ENCODE data around the gene DNMT3B. TPM values are rescaled to one million over a fixed set of nuclear protein-coding genes. Genes with fewer than 3 reads are reported as not detected.
"Not testable (repeated sequence)": the region's sequence is repeated elsewhere in the genome, so short reads cannot be mapped to it uniquely, and the experiment has no call there.

The DNMT3B gene
- total RNA-seq, 1 donor from 2014 or later, result 0.75 TPM

DNA sequence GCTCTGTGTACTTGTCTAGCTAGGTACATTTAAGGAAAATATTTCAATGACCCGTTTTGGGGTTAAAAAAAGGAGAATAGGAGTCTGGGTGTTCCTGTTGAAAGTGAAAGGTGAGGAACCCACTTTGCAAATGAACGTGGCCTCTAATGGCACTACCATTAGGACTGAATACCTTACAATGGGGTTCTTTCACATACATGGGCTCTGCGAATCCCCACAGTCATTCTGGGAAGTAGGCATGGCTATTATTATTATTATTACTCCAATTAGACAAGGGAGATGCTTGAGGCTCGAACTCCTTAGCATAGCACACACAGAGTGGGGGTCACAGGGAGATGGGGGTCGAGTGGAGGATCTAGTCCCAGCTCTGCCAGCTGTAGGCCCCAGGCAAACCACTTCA, 6.0 kb upstream of the DNMT3B start:
- H3K36me3 ChIP-seq, result no peaks in the 10 kb centered on the region
- TF ChIP-seq, protein P1, sequence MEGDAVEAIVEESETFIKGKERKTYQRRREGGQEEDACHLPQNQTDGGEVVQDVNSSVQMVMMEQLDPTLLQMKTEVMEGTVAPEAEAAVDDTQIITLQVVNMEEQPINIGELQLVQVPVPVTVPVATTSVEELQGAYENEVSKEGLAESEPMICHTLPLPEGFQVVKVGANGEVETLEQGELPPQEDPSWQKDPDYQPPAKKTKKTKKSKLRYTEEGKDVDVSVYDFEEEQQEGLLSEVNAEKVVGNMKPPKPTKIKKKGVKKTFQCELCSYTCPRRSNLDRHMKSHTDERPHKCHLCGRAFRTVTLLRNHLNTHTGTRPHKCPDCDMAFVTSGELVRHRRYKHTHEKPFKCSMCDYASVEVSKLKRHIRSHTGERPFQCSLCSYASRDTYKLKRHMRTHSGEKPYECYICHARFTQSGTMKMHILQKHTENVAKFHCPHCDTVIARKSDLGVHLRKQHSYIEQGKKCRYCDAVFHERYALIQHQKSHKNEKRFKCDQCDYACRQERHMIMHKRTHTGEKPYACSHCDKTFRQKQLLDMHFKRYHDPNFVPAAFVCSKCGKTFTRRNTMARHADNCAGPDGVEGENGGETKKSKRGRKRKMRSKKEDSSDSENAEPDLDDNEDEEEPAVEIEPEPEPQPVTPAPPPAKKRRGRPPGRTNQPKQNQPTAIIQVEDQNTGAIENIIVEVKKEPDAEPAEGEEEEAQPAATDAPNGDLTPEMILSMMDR (IDR thresholded peaks at IDR 0.05), result no peak
- intact Hi-C loops (cut with DNase I), result no loop called here
- H3K9me3 ChIP-seq, result no peaks in the 10 kb centered on the region
- no peaks in the 10 kb centered on the region for H3K27me3 ChIP-seq
- no peak overlapping the region for H3K27ac ChIP-seq
- DNase-seq (ENCODE audit: low spot score in 2 of 2), result no peak
- no peaks in the 10 kb centered on the region for H3K4me1 ChIP-seq
- no peak overlapping the region for H3K4me3 ChIP-seq

DNA sequence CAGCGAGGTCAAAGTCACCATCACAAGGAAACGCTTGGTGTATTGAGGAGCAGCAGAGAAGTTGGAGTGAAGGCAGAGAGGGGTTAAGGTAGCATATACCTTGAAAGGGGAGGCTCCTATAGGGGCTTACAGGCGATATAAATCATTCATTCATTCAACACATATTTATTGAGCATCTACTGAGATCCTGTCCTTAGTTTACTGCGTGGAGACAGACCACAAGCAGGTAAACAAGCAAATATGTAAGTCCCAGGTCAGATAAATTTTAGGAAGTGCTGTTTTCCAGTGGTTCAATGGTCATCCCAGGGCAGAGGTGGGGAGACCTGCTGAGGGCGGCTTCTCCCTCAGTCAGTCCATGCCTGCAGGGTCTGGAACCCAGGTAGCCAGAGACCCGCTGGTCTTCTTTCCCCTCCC, 761 bp upstream of the DNMT3B start:
- no peak overlapping the region for H3K27ac ChIP-seq
- H3K9me3 ChIP-seq, result no peaks in the 10 kb centered on the region
- no peaks in the 10 kb centered on the region for H3K36me3 ChIP-seq
- no peaks in the 10 kb centered on the region for H3K27me3 ChIP-seq
- intact Hi-C loops (cut with DNase I), result no loop called here
- TF ChIP-seq, protein P1 (IDR thresholded peaks at IDR 0.05), result no peak
- DNase-seq (ENCODE audit: low spot score in 2 of 2), result no peak
- peaks cover 10 to 14% of the 10 kb centered on the region in 2 donors for H3K4me1 ChIP-seq
- peak overlapping the region; percentile 84 to 92 for H3K4me3 ChIP-seq

DNA sequence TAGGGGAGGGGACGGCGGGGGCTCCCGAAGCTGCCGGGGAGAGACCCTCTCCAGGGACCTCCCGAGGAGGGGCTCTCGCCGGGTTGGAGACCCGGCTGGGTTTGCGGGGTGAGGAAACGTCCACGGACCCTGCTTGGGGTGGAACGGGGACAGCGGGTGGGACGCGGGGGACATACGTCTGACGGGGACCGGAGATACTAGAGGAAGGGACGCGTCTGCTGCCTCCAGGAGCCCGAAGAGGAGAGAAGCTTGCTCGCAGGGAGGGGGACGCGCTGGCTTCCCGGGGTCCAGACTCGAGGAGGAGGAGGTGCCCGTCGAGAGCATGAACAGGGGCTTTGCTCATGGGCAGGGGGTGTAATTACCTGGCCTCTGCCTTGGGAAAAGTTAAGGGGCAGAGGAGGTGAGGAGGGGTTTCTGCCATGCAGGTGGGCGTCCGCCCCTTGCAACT, 593 bp downstream of the DNMT3B start:
- Histone ChIP-seq H3K4me1 (peaks cover 10 to 14% of the 10 kb centered on the region in 2 donors), H3K9me3 (no peaks in the 10 kb centered on the region), H3K27me3 (no peaks in the 10 kb centered on the region), H3K4me3 (peak overlapping the region; percentile 84 to 92), H3K36me3 (no peaks in the 10 kb centered on the region), H3K27ac (no peak overlapping the region)
- TF ChIP-seq, protein P1 (IDR thresholded peaks at IDR 0.05), result no peak
- DNase-seq (ENCODE audit: low spot score in 2 of 2), result no peak
- intact Hi-C loops (cut with DNase I), result loop anchor here (2.0 kb wide), 1 partner anchor 20 kb away; the partner anchor contains the start of gene COMMD7

DNA sequence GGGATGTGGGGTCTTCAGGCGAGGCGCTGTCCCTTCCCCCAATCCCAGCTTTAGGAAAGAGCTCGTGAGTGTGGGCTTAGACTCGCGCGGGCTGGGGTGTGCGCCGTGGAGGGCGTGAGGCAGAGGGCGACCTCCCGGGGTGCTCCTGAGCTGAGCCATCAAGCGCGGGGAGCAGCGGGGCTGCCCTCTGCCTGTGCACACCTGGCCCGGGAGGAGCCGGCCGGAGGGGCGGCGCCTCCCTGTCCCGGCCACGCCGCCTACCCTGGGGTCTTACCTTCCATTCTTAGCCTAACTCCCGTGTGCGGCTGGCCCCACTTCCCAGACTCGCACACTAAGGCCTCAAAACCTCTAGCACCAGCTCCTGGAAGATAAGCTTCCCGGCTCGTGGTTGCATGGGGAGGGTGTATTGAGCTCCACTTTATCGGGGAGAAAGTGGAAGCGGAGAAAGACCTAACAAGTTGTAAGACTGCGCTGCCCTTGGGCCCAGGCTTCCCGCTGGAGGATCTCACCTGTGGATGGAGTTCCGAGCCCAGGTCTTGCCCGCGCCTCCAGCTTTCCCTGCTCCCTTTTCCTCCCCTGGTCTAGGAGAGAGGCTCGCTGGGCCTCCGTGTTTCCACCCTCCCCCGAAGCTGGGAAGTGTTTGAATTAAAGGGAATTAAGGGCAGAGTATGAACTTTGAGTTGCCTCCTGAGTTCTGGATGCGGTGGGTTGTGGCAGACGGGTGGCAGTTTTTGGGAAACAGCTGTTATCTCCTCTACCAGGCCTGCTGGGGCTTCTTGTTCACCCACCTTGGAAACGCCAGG, 1.2 kb downstream of the DNMT3B start:
- peak overlapping the region; percentile 84 to 92 for H3K4me3 ChIP-seq
- no peaks in the 10 kb centered on the region for H3K27me3 ChIP-seq
- H3K36me3 ChIP-seq, result no peaks in the 10 kb centered on the region
- DNase-seq (ENCODE audit: low spot score in 2 of 2), result no peak
- TF ChIP-seq, protein P1 (IDR thresholded peaks at IDR 0.05), result no peak
- intact Hi-C loops (cut with DNase I), result loop anchor here (2.0 kb wide), 1 partner anchor 21 kb away; the partner anchor contains the start of gene COMMD7
- H3K4me1 ChIP-seq, result peaks cover 10 to 14% of the 10 kb centered on the region in 2 donors
- no peaks in the 10 kb centered on the region for H3K9me3 ChIP-seq
- no peak overlapping the region for H3K27ac ChIP-seq

DNA sequence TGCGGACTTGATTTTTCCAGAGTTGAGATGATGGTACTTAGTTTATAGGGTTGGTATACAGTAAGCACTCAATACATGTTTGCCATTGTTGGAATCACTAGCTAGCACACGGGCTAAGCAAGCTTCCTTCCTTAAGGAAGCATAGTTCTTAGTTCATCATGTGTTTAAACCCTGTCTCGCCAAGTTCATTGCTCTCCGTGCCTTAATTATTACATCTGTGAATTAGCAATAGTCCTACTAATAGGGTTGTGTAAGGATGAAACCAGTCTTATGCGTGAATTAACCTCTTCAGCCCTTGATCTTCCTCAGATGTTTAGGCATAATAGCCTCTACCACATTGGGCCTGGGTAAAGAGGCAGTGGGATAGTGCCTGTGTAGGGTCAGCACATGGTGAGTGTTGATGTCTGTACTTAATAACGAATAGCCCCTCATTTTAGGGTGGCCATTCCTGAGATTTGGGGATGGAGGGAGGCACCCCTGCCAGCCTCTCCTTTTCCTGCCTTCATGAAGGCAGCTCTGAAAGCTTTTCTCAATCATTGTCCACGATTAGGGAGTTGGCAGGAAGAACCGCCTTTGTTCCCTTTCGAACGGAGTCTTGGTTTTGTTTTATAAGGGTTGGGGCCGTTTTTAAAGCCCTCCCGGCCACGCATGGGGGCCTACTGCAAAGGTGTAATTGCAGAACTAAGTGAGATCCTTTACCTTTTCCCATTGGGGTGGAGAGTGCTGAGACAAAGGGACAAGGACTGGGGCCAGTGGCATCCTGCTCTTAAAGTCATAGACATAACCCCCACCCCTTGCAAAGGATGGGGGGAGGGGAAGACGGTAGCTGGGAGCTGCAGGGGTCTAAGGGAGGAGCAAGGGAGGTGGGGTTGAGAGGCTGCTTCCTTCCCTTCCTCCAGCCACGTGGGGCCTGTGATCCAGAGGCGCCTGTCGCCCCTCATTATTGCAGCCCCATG, 2.1 kb downstream of the DNMT3B start:
- Histone ChIP-seq H3K27ac (no peak overlapping the region), H3K4me1 (peaks cover 10 to 14% of the 10 kb centered on the region in 2 donors), H3K4me3 (no peak overlapping the region), H3K36me3 (no peaks in the 10 kb centered on the region), H3K27me3 (no peaks in the 10 kb centered on the region), H3K9me3 (no peaks in the 10 kb centered on the region)
- TF ChIP-seq, protein P1 (IDR thresholded peaks at IDR 0.05), result no peak
- DNase-seq (ENCODE audit: low spot score in 2 of 2), result no peak
- intact Hi-C loops (cut with DNase I), result no loop called here

DNA sequence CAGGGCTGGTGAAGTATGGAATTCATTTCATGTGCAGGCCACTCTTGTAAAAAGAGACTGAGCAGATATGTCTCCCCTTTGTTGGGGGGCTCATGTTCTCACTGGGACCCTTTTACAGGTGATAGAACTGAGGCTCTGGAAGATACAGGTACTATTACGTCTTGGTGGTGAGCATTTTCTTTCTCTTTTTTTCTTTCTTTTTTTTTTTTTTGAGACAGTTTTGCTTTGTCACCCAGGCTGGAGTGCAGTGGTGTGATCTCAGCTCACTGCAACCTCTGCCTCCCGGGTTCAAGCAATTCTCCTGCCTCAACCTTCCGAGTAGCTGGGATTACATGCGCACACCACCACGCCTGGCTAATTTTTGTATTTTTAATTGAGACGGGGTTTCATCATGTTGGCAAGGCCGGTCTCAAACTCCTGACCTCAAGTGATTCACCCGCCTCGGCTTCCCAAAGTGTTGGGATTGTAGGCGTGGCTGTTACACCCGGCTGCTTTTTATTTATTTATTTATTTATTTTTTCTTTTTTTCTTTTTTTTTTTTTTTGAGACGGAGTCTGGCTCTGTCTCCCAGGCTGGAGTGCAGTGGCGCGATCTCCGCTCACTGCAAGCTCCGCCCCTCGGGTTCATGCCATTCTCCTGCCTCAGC, 3.2 kb downstream of the DNMT3B start:
- not testable (repeated sequence) for H3K27me3 ChIP-seq

More for the DNA sequence above, 3.2 kb downstream of the DNMT3B start:
- H3K27ac ChIP-seq; H3K4me3 ChIP-seq; intact Hi-C loops (cut with DNase I); DNase-seq (ENCODE audit: low spot score in 2 of 2); H3K36me3 ChIP-seq; H3K9me3 ChIP-seq: not testable (repeated sequence)
- peaks cover 10 to 14% of the 10 kb centered on the region in 2 donors for H3K4me1 ChIP-seq

Measured in ascending aorta (tissue), 2 donors.